ENCODE results near the gene KPTN. TPM values are rescaled to one million over a fixed set of nuclear protein-coding genes. Genes with fewer than 3 reads are reported as not detected.
A peak's percentile ranks its signal among the peaks of the same experiment; 100 is the strongest.

The KPTN gene
- polyA plus RNA-seq (ENCODE audit: insufficient read depth in 1 of 5, insufficient read length in 5 of 5, low replicate concordance in 1 of 5): 10 to 100 TPM; 12.4 to 17.5 (median 13.5) TPM
- long read RNA-seq, donor 1, partial matches to known transcripts: 7 of 10 reads
- long read RNA-seq, donor 1, other reads (novel, unspliced or antisense): 0 of 10 reads
- long read RNA-seq, donor 2, partial matches to known transcripts: 0 of 2 reads
- long read RNA-seq, donor 2, other reads (novel, unspliced or antisense): 0 of 2 reads
- long read RNA-seq, donor 3: 0 reads
- long read RNA-seq, donor 4, partial matches to known transcripts: 0 of 1 reads
- long read RNA-seq, donor 4, other reads (novel, unspliced or antisense): 0 of 1 reads
- long read RNA-seq, donor 5, transcript KPTN-201 (12 exons, 1,691 nt): major isoform, 5 of 5 reads
- long read RNA-seq, donor 5, partial matches to known transcripts: 0 of 5 reads
- long read RNA-seq, donor 5, other reads (novel, unspliced or antisense): 0 of 5 reads
- long read RNA-seq, donor 6, partial matches to known transcripts: 0 of 2 reads
- long read RNA-seq, donor 6, other reads (novel, unspliced or antisense): 0 of 2 reads
- long read RNA-seq, donor 7, transcript KPTN-201 (12 exons, 1,691 nt): major isoform, 5 of 11 reads
- long read RNA-seq, donor 7, partial matches to known transcripts: 6 of 11 reads
- long read RNA-seq, donor 7, other reads (novel, unspliced or antisense): 0 of 11 reads
- long read RNA-seq, donor 8, partial matches to known transcripts: 0 of 2 reads
- long read RNA-seq, donor 8, other reads (novel, unspliced or antisense): 0 of 2 reads

- peak; percentile 90 to 93 for DNase-seq
Observed at GRCh38 chr19:47483800-47484690, at the start of gene KPTN. Gene KPTN (minus strand): TSS chr19:47484219. CDS start chr19:47484160, 59 bp downstream.

GRCh38 chr19:47531640-47532387, 47.8 kb upstream of the KPTN start:
- no peak for DNase-seq

DNA sequence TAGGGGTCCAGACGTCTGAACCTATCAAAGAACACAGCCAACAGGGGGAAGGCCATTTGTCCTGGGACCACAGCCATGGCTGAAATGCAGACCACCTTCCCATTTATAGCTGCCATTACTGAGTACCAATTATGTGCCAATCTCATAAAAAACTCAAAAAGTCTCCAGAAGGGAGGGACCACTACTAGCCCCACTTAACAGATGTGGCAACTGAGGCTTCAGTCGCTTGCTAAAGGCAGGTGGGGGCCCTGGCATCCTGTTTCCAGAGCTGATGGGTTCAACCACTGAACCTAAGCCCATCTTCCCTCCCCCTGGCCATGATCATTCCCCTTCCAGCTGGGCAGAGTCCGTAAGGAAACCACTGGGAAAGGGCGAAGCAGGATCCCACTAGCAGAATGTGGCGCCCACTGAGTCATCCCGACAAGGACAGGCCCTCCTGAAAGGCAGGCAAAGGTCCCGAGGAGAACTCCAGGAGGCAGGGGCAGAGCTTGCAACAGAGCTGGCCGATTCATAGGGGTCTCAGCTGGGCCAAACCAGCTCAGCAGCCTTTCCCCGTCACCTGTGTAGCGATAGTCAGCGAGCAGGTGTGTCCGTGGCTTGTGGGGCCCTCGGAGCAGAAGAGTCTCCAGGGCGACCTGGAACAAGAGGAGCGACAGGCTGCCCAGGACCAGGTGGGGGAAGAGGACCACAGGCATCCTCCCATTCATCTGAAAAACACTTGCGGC, 45.2 kb upstream of the KPTN start:
- DNase-seq: no peak

- no peak for DNase-seq
Observed at GRCh38 chr19:47526798-47527197, 42.8 kb upstream of the KPTN start.

DNA sequence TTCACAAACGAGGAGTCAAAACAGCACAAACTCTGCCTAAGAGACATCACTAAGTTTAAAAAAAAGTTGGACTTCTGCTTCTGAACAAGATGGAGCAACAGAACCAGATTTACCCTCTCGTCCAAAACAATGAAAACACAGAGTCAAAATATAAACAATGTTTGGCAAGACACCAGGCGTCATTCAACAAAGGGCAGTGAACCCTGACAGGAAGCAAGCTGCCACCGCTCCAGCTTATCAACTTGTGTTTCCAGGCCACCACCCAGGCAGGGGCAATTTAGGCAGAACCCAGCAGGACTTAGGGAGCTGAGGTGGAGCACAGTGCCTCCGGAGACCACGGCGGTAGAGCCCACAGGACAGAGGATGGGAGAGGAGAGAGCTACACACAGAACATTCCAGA, 39.5 kb upstream of the KPTN start:
- peak; percentile 39 to 50 for DNase-seq

DNA sequence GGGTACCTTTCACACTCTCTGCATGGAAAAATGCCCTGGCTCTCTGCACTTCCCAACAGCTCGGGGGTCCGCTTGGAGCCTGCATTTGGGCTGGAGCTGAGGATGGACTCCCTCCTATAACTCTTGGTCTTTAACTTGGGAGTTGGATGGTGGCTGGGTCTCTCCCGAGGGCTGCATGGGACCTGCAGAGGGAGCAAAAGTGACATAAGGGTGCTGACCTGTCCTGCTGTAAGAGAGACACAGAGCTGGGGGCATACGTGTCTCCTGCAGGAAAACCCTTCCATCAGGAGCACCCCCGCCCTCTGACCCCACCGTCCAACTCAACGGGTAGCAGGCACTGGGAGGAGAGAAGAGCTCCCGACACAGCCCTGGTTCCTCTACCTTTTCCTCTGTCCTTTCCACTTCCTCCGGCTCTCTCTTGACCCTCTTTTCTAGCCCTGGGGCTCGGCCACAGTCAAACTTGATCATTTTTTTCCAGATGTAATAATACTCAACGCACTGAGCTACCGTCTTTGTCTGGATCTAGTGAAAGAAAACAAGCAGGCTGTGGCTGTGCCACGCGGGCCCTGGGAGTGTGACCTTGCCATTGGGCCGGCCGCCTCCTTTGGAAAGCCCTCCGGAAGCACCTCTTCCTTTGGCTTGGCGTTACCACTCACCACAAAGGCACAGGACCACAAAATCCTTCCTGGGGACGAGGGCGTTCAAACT, 37.6 kb upstream of the KPTN start:
- DNase-seq: no peak

DNA sequence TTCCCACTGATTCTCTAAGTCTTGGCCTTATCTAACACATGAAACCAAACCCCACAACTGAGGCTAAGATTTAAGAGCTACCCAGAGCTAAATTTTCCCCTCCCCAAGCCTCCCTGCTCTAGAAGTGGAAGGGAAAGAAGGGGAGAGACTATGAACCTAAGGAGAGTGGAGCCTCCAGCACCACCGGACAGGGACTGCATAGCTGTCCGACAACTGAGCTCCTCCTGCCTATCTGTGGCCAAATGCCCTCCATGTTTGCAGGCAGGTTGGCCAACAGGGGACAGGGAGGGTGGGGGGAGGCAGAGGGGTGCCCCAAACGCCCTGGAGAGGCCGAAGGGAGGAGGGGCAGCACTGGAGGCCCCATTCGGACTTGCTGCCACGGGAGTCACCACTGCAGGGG, 36.8 kb upstream of the KPTN start:
- no peak for DNase-seq

DNA sequence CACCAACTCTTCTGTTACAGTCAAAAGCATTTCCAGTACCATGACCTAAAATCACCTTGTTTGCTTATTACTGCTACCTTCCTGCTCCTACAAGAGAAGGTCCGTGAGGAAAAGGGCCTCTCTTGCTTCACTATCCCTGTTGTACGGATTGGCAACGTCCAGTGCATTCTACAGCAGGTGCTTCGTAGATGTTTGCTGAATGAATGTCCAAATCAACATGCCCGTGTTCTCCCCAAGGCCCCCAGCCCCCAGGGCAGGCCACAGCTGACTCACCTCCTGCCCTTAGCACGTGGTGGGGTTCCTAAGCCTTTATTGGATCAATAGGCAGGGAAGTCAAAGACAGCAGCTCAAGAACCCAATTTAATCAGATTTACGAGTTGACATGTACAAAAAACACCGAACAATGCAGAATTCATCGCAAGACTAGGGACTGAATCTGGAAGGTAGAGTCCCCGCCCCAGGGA, 36.4 kb upstream of the KPTN start:
- DNase-seq: no peak

- DNase-seq: no peak
Observed at GRCh38 chr19:47518854-47519253, 34.8 kb upstream of the KPTN start.

- DNase-seq: no peak
Observed at GRCh38 chr19:47518139-47518538, 34.1 kb upstream of the KPTN start.

DNA sequence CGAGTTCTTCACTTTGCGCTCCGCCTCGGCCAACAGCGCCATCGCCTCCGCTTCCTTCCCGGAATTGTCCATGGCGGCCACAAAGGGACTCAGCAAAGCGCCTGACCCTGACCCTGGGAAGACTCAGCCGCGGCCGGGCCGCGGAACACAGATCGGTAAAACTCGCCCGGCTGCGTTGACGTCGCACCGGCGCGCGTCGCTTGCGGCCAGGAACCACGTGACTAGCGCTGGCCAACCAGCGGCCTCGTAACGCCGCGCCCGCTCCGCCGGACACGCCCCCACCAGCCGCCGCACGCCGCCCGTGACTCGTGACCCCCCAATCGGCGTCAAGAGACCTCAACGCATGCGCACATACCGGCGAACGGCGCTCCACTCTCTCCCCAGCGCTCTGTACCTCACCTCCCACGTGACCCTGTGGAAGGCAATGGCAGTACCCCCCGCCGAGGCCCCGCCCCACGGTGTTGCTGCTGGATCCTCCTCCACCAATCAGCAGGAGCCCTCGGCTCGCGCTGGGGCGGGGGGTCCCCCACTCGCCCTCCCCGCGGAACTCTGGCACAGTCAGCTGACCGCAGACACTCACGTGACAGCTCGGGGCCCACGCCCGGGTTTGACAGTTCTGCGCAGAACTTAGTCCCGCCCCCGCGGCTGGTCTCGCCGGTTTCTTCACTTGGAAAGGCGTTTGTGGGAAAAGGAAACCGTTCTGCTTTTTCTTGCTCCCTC, 31.0 kb upstream of the KPTN start, which contains the start of gene NAPA:
Gene NAPA (minus strand): TSS at position 195 of the 720 bp plus-strand sequence. CDS start 123 bp downstream, at position 72.
- peak; percentile 100 for DNase-seq

DNA sequence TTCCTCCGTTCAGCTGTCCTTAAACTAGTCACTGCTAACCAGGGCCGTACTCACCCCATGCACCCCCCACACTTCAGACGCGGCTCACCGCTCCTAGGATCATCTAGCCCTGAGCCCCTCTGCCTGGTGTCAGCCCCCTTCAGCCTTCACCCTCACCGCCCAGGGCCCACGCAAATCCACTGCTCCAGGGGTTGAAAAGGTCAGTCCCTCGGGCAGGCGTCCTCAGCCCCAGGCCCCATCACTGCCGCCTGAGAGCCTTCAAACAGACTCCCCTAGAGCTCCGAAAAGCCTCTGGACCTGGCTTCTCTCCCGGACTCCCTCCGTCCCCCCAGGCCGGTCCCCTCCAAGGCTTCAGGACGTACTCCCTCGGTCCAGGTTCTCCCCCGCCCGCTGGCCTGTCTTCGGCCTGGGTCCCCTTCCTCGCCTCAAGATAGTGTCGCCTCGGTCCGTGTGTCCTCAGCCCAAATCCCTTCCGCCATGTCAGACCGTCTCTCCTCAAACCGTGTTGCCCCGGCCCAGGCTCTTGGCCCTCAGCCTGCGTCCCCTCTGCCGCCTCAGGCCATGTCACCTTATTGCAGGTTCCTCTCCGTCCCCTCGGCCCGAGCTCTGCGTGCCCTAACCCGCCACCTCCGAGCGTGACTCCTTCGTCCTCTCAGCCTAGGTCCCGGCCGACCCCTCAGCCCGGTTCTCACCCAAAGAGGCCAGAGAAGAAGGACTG, 30.3 kb upstream of the KPTN start:
- no peak for DNase-seq

GRCh38 chr19:47512948-47513319, 28.9 kb upstream of the KPTN start:
- DNase-seq: no peak

- peak; percentile 63 to 73 for DNase-seq
Observed at GRCh38 chr19:47512183-47512947, 28.3 kb upstream of the KPTN start.

DNA sequence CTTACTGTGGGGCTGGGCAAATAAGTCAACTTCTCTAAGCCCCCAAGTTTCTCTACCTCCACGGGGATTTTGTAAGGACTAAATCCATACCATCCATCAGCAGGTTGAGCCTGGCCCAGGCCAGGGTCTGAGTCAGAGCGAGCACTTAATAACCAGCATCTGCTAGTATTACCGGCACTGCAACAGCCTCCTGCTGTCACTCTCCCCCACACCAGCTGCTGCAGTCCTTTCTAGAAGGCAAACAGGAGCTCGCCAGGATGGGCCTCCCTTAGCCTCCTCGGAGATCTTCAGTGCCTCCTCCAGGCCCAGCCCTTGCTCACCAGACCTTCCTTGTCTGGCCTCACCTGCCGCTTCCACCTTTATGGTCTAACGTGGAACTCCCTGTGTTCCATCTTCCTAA, 27.7 kb upstream of the KPTN start:
- no peak for DNase-seq

DNA sequence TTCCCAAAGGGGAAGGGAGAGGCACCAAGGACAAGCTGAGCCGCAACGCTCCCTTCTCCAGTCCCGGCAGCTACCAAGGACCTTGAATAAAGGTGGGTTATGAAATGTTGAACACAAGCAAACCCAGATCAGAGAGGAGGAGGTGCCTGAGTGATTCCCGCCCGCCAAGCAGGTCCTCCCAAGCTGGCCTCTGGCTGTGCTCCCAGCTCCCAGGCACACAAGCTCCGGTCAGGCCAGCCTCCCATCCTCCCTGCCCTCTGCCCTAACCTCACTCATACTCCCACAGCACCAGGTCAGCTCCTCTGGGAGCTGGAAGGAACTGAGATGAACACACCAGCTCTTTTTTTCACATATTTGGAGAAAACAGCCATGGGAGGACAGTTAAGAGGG, 27.1 kb upstream of the KPTN start:
- no peak for DNase-seq

GRCh38 chr19:47510516-47511127, 26.6 kb upstream of the KPTN start:
- no peak for DNase-seq

Data from right lung (tissue), 10 donors.